GM12878 (cell line): ENCODE measurements around the gene TCF12. TPM values are rescaled to one million over a fixed set of nuclear protein-coding genes. Genes with fewer than 3 reads are reported as not detected.

Experiments
- ATAC-seq: fragments of 200-7000 bp; cut with Tn5 transposase; 3 replicates; pipeline ENCODE4 v1.9.1; 2020; ENCODE audit warnings: mild to moderate bottlenecking, moderate library complexity
- BruUV-seq: library from RNA; stranded (reverse); fragments of 400-500 nt; replicated peaks from 2 replicates; lab custom pipeline; 2021; lab: Mats Ljungman, UMichigan
- CTCF ChIA-PET: fragments of 300-600 bp; sonication (Branson Sonifier 250); formaldehyde crosslinking; extraction: SDS; loops from one replicate; lab custom pipeline; 2021; ENCODE audit warnings: inconsistent platforms; lab: Yijun Ruan, JAX
- POLR2A ChIA-PET: fragments of 350-600 bp; formaldehyde crosslinking; extraction: SDS; loops from one replicate; lab custom pipeline; 2021; ENCODE audit warnings: inconsistent platforms; lab: Charles Lee
- RAD21 ChIA-PET: fragments of 300-600 bp; sonication (Branson Sonifier 250); formaldehyde crosslinking; loops from one replicate; lab custom pipeline; 2023; ENCODE audit warnings: antibody characterized with exemption; ENCODE audit not compliant: unreplicated experiment; lab: Charles Lee
- SMC1A ChIA-PET: fragments of 300-600 bp; sonication (Branson Sonifier 250); formaldehyde crosslinking; loops from one replicate; lab custom pipeline; 2023; ENCODE audit not compliant: unreplicated experiment, uncharacterized antibody; lab: Charles Lee
- DNase-seq: peaks from one replicate; pipeline ENCODE4 v3.0.0-alpha.2; 2011; ENCODE audit warnings: low read depth, low spot score
- FAIRE-seq: peaks from 3 replicates; lab custom pipeline; 2011; peaks lifted over from hg19 to GRCh38; lab: Jason Lieb, UNC
- H2AFZ ChIP-seq: 2 replicates; pipeline ENCODE4 v1.6.0; 2011; ENCODE audit warnings: low read depth, low read length, control low read depth; ENCODE audit not compliant: control insufficient read depth
- H3K27ac ChIP-seq: 2 replicates; pipeline ENCODE4 v1.5.1; 2011; ENCODE audit warnings: control low read depth; ENCODE audit not compliant: control insufficient read depth, insufficient read depth
- H3K27me3 ChIP-seq, 2 experiments: replicated peaks in 1 of 2; 2 replicates each; pipeline versions ENCODE4 v1.6.0 to v1.6.1; 2011; ENCODE audit warnings: low read length in 1 of 2; ENCODE audit not compliant: control insufficient read depth in 2 of 2, insufficient read depth in 2 of 2
- H3K36me3 ChIP-seq, 2 experiments: 2 replicates each; pipeline ENCODE4 v1.5.1; 2011; ENCODE audit warnings: low read length in 1 of 2; ENCODE audit not compliant: control insufficient read depth in 2 of 2, insufficient read depth in 2 of 2
- H3K4me1 ChIP-seq: 2 replicates; pipeline ENCODE4 v1.6.1; 2011; ENCODE audit warnings: mild to moderate bottlenecking, low read length, moderate library complexity, mixed read lengths; ENCODE audit not compliant: control insufficient read depth, insufficient read depth
- H3K4me2 ChIP-seq: 2 replicates; pipeline ENCODE4 v1.6.0; 2011; ENCODE audit warnings: control low read depth; ENCODE audit not compliant: control insufficient read depth, insufficient read depth
- H3K4me3 ChIP-seq: fragments of 200-600 bp; sonication (generic); 2 replicates; pipeline ENCODE4 v1.5.1; 2016
- H3K79me2 ChIP-seq: 2 replicates; pipeline ENCODE4 v1.6.0; 2011; ENCODE audit warnings: low read length; ENCODE audit not compliant: control insufficient read depth, insufficient read depth
- H3K9ac ChIP-seq: 2 replicates; pipeline ENCODE4 v1.8.0; 2011; ENCODE audit warnings: low read length, control low read depth, mixed read lengths; ENCODE audit not compliant: control insufficient read depth, insufficient read depth
- H3K9me3 ChIP-seq: replicated peaks from 3 replicates; pipeline ENCODE4 v1.5.1; 2011; ENCODE audit warnings: mild to moderate bottlenecking, low read length; ENCODE audit not compliant: control insufficient read depth, insufficient read depth
- H4K20me1 ChIP-seq: 2 replicates; pipeline ENCODE4 v1.6.0; 2011; ENCODE audit not compliant: control insufficient read depth, insufficient read depth
- ASH2L ChIP-seq: fragments of 300-600, 200-600 bp; sonication (generic); IDR thresholded peaks from 2 replicates; pipeline ENCODE4 v1.6.1; 2017; ENCODE audit warnings: low read depth, mild to moderate bottlenecking, borderline replicate concordance
- EP300 ChIP-seq, 2 experiments: fragments of 150-350 bp in 1 of 2; IDR thresholded peaks; 2 replicates each; pipeline ENCODE4 v1.6.1; 2011 to 2012; ENCODE audit warnings: low read depth in 2 of 2, low read length in 2 of 2, borderline replicate concordance in 1 of 2, improper control_type of control experiment in 1 of 2, inconsistent platforms in 1 of 2; ENCODE audit not compliant: control insufficient read depth in 1 of 2
- HDAC6 ChIP-seq: fragments of 200-600 bp; sonication (generic); IDR thresholded peaks from one replicate; pipeline ENCODE4 v1.8.0; 2017; ENCODE audit warnings: antibody characterized with exemption; ENCODE audit not compliant: unreplicated experiment
- MTA2 ChIP-seq: fragments of 450-650 bp; IDR thresholded peaks from 2 replicates; pipeline ENCODE4 v1.6.1; 2016; ENCODE audit warnings: low read depth, mild to moderate bottlenecking, moderate library complexity
- MYC ChIP-seq: IDR thresholded peaks from 2 replicates; pipeline ENCODE4 v1.6.1; 2011; ENCODE audit warnings: mild to moderate bottlenecking, low read length, moderate library complexity, inconsistent platforms; ENCODE audit not compliant: insufficient read depth, insufficient replicate concordance, insufficient read length, severe bottlenecking
- NBN ChIP-seq: fragments of 450-650 bp; IDR thresholded peaks from 2 replicates; pipeline ENCODE4 v1.6.1; 2016
- NFXL1 ChIP-seq: fragments of 450-650 bp; IDR thresholded peaks from 2 replicates; pipeline ENCODE4 v1.6.1; 2017; ENCODE audit warnings: antibody characterized with exemption, mild to moderate bottlenecking, borderline replicate concordance
- TCF12 ChIP-seq: IDR thresholded peaks from 2 replicates; pipeline ENCODE4 v1.6.1; 2011; ENCODE audit warnings: low read depth, mild to moderate bottlenecking, low read length
- TCF3 ChIP-seq: IDR thresholded peaks from 2 replicates; pipeline ENCODE4 v1.6.1; 2012; ENCODE audit warnings: low read depth, mild to moderate bottlenecking, low read length, borderline replicate concordance; ENCODE audit not compliant: insufficient read depth
- ZNF622 ChIP-seq: fragments of 450-650 bp; IDR thresholded peaks from 2 replicates; pipeline ENCODE4 v1.6.1; 2017; ENCODE audit warnings: mild to moderate bottlenecking, inconsistent platforms
- WGBS: methylation state at CpG from one replicate; pipeline ENCODE4 v1.1.6; 2016; ENCODE audit warnings: low lambda C conversion rate; ENCODE audit not compliant: insufficient replicate concordance, insufficient coverage; ENCODE audit errors: missing lambda C conversion rate; 5-methylcytosine and 5-hydroxymethylcytosine counted together
- in situ Hi-C: fragments of 300-500 bp; cut with MboI; formaldehyde crosslinking; loops from 9 replicates; pipeline ENCODE4 v1.14.3; 2018; ENCODE audit warnings: mixed read lengths
- intact Hi-C: fragments of 100-400 bp; cut with micrococcal nuclease; formaldehyde crosslinking; loops from one replicate; pipeline ENCODE4 v1.14.2; 2022; ENCODE audit not compliant: unreplicated experiment
- polyA plus RNA-seq, 11 experiments: library from polyadenylated mRNA; depleted of rRNA in 4 of 11; unstranded in 6 of 11; stranded (reverse) in 5 of 11; fragments of >200 nt; fragmentation: Nextera tagmentation in 4 of 11; fragmentation: Illumina TruSeq in 1 of 11; extraction: Ambion mirVana in 4 of 11; extraction: Trizol in 1 of 11; gene quantifications; 1 replicate in 1 of 11; 2 replicates in 10 of 11; pipeline versions ENCODE4 v1.2.1 to v1.2.3, GENCODE V29; 2011 to 2016; ENCODE audit warnings: inconsistent platforms in 2 of 11, missing spikeins in 2 of 11, low read depth in 1 of 11
- total RNA-seq, 4 experiments: library from RNA; depleted of rRNA in 3 of 4; stranded (reverse); fragments of >200 nt in 3 of 4; fragmentation: Illumina TruSeq in 1 of 4; extraction: Trizol in 1 of 4; gene quantifications; 2 replicates each; pipeline versions ENCODE4 v1.2.1 to v1.2.3, GENCODE V29; 2013 to 2021
- TF ChIP-seq, protein P1 (sequence below): fragments of 450-650 bp; IDR thresholded peaks from 2 replicates; pipeline ENCODE4 v1.6.1; 2017; ENCODE audit warnings: borderline replicate concordance
- TF ChIP-seq, protein P2 (sequence below): IDR thresholded peaks from 2 replicates; pipeline ENCODE4 v1.6.1; 2011; ENCODE audit warnings: low read depth, mild to moderate bottlenecking, low read length, moderate library complexity, borderline replicate concordance; ENCODE audit errors: extremely low read depth
- TF ChIP-seq, protein P3 (sequence below): fragments of 450-650 bp; formaldehyde crosslinking; IDR thresholded peaks from 2 replicates; pipeline ENCODE4 v1.4.0; 2022; ENCODE audit warnings: mild to moderate bottlenecking, moderate library complexity
- TF ChIP-seq, protein P4 (sequence below): IDR thresholded peaks from 2 replicates; pipeline ENCODE4 v1.6.1; 2011; ENCODE audit warnings: borderline replicate concordance, low read depth, mild to moderate bottlenecking, moderate library complexity, low read length; ENCODE audit not compliant: insufficient read depth, poor library complexity, severe bottlenecking

Gene TCF12
- total and polyA plus RNA-seq, 10 of the 15 experiments (the other 5 are each of a cell fraction or from before 2014, with no cell fraction given) = 8.2 to 70.9 (median 49.5) TPM

DNA sequence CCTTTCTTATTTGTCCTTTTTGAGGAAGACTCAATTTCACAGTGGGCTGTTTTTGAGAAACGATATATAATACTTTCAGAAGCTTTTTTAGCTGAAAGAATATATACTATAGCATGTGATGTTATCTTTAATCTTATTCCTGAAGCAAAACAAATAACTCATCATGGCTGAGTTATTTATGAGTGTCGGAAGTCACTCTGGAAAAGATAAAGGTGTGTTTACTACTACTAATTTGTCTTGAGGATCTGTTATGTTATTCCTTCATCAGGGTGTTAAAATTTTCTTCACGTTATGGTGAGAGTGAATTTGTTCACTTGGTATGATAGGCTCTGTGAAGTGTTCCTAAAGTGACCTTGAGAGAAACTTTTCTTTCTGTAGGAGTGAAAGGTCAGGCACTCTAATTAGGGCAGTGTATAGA, 4.7 kb downstream of the TCF12 start:
- Histone ChIP-seq H3K9ac (no peak overlapping the region), H4K20me1 (no peaks in the 10 kb centered on the region), H3K27me3 (no peaks in the 10 kb centered on the region), H3K4me1 (peaks cover 3% of the 10 kb centered on the region; the same call in 1 of the 2 replicates), H2AFZ (no peak overlapping the region), H3K9me3 (no peaks in the 10 kb centered on the region), H3K79me2 (peaks cover 59% of the 10 kb centered on the region), H3K27ac (no peak overlapping the region), H3K4me3 (peak overlapping the region; percentile 2; the same call in 1 of the 2 replicates), H3K36me3 (no peaks in the 10 kb centered on the region; a peak in 2 of 4 replicates), H3K4me2 (0 out of 2 replicates have a peak overlapping the region, but pooled peaks have one; percentile 9)
- CTCF ChIA-PET = interaction anchor here (0.9 to 1.8 kb wide), 3 partner anchors 172 to 383 kb away, joined by 3 to 5 read pairs (median 3); no protein-coding TSS in a partner anchor
- DNase-seq (no peak), ATAC-seq (no peak), FAIRE-seq (no peak)
- SMC1A ChIA-PET = interaction anchor here (0.6 to 1.7 kb wide), 7 partner anchors 8 to 180 kb away, joined by 3 to 6 read pairs (median 3); no protein-coding TSS in a partner anchor
- POLR2A ChIA-PET = no interaction called here
- WGBS = 73% methylated on average over 3 of the region's 3 CpGs
- BruUV-seq = no TSS peak
- intact Hi-C loops = no loop called here
- in situ Hi-C loops = no loop called here
- RAD21 ChIA-PET = interaction anchor here (0.6 kb wide), 1 partner anchor 131 kb away, joined by 4 read pairs; no protein-coding TSS in a partner anchor
- TF ChIP-seq NFXL1 (no peak), HDAC6 (no peak), EP300 (IDR thresholded peaks at IDR 0.05; ENCODE audit: borderline replicate concordance in 1 of 2, control insufficient read depth in 1 of 2, low read depth in 2 of 2, low read length in 2 of 2) (no peak), TCF3 (no peak), ZNF622 (no peak), TCF12 (no peak), NBN (no peak), ASH2L (no peak), MYC (no peak), MTA2 (no peak)
- TF ChIP-seq, protein P1, sequence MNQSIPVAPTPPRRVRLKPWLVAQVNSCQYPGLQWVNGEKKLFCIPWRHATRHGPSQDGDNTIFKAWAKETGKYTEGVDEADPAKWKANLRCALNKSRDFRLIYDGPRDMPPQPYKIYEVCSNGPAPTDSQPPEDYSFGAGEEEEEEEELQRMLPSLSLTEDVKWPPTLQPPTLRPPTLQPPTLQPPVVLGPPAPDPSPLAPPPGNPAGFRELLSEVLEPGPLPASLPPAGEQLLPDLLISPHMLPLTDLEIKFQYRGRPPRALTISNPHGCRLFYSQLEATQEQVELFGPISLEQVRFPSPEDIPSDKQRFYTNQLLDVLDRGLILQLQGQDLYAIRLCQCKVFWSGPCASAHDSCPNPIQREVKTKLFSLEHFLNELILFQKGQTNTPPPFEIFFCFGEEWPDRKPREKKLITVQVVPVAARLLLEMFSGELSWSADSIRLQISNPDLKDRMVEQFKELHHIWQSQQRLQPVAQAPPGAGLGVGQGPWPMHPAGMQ = no peak
- TF ChIP-seq, protein P2, sequence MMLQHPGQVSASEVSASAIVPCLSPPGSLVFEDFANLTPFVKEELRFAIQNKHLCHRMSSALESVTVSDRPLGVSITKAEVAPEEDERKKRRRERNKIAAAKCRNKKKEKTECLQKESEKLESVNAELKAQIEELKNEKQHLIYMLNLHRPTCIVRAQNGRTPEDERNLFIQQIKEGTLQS = no peak
- TF ChIP-seq, protein P3, sequence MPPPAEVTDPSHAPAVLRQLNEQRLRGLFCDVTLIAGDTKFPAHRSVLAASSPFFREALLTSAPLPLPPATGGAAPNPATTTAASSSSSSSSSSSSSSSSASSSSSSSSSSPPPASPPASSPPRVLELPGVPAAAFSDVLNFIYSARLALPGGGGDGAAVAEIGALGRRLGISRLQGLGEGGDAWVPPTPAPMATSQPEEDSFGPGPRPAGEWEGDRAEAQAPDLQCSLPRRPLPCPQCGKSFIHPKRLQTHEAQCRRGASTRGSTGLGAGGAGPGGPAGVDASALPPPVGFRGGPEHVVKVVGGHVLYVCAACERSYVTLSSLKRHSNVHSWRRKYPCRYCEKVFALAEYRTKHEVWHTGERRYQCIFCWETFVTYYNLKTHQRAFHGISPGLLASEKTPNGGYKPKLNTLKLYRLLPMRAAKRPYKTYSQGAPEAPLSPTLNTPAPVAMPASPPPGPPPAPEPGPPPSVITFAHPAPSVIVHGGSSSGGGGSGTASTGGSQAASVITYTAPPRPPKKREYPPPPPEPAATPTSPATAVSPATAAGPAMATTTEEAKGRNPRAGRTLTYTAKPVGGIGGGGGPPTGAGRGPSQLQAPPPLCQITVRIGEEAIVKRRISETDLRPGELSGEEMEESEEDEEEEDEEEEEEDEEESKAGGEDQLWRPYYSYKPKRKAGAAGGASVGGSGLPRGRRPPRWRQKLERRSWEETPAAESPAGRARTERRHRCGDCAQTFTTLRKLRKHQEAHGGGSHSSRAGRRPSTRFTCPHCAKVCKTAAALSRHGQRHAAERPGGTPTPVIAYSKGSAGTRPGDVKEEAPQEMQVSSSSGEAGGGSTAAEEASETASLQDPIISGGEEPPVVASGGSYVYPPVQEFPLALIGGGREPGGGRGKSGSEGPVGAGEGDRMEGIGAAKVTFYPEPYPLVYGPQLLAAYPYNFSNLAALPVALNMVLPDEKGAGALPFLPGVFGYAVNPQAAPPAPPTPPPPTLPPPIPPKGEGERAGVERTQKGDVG = no peak
- TF ChIP-seq, protein P4, sequence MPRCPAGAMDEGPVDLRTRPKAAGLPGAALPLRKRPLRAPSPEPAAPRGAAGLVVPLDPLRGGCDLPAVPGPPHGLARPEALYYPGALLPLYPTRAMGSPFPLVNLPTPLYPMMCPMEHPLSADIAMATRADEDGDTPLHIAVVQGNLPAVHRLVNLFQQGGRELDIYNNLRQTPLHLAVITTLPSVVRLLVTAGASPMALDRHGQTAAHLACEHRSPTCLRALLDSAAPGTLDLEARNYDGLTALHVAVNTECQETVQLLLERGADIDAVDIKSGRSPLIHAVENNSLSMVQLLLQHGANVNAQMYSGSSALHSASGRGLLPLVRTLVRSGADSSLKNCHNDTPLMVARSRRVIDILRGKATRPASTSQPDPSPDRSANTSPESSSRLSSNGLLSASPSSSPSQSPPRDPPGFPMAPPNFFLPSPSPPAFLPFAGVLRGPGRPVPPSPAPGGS = no peak
